ENCODE results near the gene FTO.

GRCh38 chr16:53780051-53780450, 76.1 kb downstream of the FTO start:
- TF ChIP-seq CTCF (IDR thresholded peaks at IDR 0.05; ENCODE audit: low read length) (no peak), EZH2 (optimal IDR thresholded peaks at IDR 0.05; ENCODE audit: low read depth, low read length) (no peak)
